ENCODE results near the gene SELENOK.

The SELENOK gene

GRCh38 chr3:53883008-53883407, 8.7 kb downstream of the SELENOK start:
- no peak for DNase-seq (ENCODE audit: low read depth)

DNA sequence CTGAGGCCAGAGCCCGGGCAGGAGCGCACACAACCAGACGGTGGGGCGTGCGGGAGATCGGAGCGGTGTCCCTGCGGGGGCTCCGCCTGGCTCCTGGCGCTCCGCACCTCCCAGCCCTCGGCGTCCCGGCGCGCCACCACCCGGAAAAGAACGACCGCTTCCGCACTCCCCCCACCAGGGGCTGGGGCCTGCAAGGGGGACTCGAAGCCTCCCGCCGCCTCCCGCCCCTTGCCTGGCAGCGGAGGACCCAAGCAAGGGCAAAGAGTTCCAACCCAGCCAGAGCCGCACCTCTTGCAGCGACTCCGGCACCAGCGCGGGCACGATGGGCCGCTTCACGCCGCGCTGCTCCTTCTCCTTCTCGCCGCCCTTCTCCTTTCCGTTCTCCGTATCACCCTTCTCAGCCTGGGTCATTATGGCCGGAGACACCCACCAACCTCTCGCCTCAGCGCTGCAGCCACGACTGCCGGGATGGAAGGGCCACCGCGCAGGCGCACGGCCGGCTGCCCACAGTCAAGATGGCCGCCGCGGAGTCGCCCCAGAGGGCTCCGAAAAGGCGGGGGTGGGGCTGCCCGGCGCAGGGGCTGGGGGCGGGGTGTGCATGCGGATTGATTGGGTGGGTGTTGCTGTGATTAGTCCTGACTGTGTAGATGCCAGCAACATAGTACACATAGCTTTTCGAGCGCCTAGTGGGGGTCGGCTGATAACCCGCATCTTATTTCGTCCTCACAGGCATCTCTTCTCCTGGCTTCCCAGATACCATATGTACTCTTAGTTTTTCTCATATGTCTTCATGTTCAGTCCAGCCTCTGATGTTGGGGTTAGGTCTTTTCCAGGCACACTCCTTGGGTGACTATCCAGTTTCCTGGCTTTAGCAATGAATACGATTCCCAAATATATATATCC, 9.7 kb downstream of the SELENOK start, which contains the start of gene ACTR8:
Gene ACTR8 (minus strand): TSS at position 462 of the 903 bp plus-strand sequence. CDS start 51 bp downstream, at position 411.
- DNase-seq (ENCODE audit: low read depth), result peak; percentile 64

DNA sequence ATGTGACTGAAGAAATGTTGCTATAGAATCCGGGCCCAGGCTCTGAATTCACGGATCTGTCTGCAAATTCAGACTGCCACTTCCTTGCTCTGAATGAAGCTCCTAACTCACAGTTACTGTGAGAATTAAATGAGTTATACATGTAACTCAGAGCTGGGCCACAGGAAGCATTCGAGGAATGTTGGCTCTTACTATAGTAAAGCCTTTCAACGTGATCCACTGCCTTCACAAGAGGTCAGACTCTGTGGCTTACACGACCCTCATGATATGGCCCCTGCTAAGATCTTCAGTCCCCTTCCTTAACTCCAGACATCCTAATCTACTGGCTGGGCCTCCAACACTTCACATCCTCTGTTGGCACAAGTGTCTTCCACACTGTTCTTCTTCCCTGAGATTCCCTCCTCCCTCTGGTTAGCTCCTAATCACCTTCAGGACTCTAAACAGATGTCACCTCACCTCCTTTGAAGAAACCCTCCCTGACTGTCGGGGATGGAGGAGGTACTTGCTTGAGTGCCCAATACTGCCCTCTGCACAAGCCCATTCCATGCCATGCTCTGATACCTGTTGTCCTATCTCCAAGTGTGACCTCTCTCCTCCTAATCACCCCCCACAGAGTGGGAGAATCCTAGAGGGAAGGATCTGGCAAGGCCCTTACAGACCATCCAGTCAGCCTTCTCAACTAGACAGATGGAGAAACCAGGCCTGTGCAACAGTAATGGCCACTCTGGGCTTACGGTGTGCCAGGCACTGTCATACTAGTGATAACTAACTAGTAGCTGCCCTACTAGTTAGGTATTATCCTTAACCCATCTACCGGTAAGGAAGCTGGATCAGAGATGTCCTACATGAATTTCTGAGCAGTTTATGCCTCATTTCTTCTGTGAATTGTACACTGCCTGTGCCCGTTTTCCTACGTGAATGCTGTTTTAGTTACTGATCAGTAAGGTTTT, 11.0 kb downstream of the SELENOK start:
- no peak for DNase-seq (ENCODE audit: low read depth)

DNA sequence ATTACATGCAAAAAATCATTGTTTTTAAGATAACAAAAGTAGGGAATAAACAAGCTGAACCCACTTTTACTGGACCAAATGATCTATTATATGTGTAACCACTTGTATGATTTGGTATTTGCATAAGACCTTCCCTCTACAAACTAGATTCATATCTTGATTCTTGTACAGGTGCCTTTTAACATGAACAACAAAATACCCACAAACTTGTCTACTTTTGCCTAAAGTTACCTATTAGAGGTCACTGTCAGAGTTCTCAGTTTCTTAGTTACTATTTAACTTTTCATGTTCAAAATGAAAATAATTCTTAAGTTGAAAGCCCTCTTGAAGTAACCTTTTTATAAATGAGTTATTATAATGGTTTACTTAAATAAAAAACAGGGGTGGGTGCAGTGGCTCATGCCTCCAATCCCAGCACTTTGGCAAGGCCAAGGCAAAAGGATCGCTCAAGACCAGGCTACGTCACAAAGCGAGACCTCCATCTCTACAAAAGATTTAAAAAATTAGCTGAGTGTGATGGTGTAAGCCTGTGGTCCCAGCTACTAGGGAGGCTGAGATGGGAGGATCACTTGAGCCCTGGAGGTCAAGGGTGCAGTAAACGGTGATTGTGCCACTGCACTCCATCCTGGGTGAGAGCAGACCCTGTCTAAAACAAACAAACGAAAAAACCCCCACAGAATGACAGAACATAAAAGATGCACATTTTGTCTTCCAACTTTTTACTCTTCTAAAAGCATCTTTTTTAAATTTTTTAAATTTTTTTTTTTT, 25.7 kb downstream of the SELENOK start:
- no peak for DNase-seq (ENCODE audit: low read depth)

GRCh38 chr3:53863145-53863544, 28.5 kb downstream of the SELENOK start:
- no peak for DNase-seq (ENCODE audit: low read depth)

DNA sequence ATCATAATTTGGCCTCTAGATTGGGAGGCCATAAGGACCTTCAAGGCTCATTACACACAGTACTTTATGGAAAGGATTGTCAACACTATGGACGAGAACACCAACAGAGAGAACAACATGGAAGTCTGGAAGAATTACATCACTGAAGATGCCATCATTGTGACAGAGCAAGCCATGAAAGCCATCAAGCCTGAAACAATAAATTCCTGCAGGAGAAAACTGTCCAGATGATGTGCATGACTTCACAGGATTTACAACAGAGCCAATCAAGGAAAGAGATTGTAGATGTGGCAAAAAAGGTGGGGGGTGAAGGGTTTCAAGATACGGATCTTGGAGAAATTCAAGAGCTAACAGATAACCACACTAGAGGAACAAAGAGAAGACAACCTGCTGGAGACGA, 29.4 kb downstream of the SELENOK start:
- DNase-seq (ENCODE audit: low read depth), result no peak

- no peak for DNase-seq (ENCODE audit: low read depth)
Measured at GRCh38 chr3:53860196-53860595, 31.5 kb downstream of the SELENOK start.

- DNase-seq (ENCODE audit: low read depth), result no peak
Measured at GRCh38 chr3:53859178-53859577, 32.5 kb downstream of the SELENOK start.

GRCh38 chr3:53858096-53858741, 33.4 kb downstream of the SELENOK start:
- no peak for DNase-seq (ENCODE audit: low read depth)

- no peak for DNase-seq (ENCODE audit: low read depth)
Measured at GRCh38 chr3:53856964-53857363, 34.7 kb downstream of the SELENOK start.

DNA sequence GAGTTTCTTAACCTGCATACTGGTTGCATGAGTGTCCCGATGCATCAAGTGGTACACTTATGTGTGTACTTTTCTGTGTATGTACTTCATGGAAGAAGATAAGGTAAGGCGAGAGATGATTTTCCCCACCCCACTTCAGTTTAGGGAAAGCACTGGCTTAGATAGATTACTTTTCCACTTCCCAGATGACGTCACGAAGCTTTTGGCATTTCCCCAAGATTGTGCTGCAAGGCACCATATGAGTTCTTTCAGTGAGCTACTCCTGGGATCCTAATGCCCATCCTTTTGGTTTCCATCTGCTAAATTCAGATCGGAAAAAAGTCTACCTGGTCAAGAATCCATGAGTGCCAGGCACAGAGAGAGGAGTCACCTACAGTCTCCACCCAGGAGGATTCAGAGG, 40.8 kb downstream of the SELENOK start:
- DNase-seq (ENCODE audit: low read depth), result no peak

- no peak for DNase-seq (ENCODE audit: low read depth)
Measured at GRCh38 chr3:53849916-53850315, 41.7 kb downstream of the SELENOK start.

DNA sequence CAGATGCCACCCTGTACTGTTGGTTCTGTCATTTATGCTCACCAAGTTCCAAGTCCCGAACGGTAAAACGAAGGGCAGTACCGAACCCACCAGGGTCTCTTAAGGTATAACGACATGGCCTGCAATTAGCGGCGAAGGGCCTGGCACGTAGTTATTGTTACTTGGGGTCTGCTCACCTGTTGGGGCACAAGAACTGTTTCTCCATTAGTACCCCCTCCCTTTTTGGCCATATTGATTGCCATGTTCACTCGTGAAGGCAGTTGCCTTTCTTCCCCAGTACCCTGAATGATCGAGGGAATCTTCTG, 44.9 kb downstream of the SELENOK start:
- DNase-seq (ENCODE audit: low read depth), result no peak

DNA sequence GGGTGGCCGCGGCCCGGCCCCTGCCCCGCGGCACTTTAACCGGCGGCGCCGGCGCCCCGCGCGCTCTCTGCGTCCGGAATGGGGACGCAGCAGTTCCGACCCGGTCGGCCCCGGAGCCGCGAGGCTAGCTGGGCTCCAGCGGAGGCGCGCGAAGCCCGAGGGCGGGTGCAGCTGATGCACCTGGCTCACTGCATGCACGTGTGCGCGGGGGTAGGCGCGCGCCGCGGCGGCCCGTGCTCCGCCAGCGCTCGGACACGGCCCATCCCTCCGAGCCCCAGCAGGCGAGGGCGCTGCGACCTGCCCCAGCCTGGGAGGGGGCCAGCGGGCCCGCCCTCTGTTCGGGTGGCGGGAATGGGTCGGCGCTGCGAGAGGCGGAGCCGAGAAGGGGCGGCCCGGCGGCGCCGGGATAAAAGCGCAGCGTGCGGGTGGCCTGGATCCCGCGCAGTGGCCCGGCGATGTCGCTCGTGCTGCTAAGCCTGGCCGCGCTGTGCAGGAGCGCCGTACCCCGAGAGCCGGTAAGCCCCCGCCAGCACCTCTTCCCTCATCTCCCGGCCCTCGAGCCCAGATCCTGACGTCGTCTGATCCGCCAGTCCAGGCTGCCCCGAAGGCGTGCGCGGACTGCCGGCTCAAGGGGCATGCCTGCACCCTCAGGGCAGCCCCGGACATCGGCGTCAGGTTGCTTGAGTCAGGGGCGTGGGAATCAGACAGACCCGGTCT, 45.4 kb downstream of the SELENOK start, which contains the start of the genes CHDH and IL17RB:
Gene CHDH (minus strand): TSS at position 286 of the 717 bp plus-strand sequence. CDS start 22,411 bp downstream, outside the sequence.
Gene IL17RB (plus strand): TSS at position 435 of the 717 bp plus-strand sequence. CDS start 21 bp downstream, at position 456.
- DNase-seq (ENCODE audit: low read depth), result no peak

- no peak for DNase-seq (ENCODE audit: low read depth)
Measured at GRCh38 chr3:53845881-53846133, 45.9 kb downstream of the SELENOK start.

DNA sequence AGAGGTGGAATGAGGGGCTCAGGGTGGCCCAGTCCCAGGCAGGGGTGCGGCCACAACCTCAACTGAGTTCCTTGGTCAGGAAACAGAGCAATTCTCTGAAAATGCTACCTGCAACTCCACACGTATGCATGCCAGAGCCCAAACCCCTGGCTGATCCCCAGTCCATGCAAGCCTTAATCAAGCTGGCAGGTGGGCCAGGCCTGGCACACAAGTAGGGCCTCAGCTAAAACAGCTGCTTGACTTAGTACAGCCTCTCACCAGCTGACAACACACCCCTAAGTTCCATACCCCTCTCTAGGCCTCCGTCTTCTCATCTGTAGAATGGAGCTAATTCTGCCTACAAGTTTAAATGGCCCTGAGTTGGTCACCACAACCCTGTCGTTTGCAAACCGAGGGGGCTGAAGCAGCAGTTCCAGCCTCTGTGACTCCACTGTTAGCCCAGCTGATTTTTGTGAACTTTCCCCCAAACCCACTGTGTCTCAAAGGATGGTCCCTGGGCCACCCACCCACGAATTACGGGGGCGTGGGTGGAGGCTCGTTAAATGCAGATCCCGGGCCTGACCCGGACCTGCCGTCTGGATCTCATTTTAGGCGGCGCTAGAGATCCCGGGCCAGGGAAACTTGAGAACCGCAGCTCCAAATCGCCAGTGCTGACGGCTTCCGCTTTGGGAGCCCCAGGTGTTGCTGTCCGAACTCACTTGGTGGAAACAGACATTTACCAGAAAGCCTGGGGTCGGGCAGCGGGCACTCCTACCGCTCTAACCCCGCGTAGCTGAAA, 46.4 kb downstream of the SELENOK start:
- DNase-seq (ENCODE audit: low read depth), result no peak

DNA sequence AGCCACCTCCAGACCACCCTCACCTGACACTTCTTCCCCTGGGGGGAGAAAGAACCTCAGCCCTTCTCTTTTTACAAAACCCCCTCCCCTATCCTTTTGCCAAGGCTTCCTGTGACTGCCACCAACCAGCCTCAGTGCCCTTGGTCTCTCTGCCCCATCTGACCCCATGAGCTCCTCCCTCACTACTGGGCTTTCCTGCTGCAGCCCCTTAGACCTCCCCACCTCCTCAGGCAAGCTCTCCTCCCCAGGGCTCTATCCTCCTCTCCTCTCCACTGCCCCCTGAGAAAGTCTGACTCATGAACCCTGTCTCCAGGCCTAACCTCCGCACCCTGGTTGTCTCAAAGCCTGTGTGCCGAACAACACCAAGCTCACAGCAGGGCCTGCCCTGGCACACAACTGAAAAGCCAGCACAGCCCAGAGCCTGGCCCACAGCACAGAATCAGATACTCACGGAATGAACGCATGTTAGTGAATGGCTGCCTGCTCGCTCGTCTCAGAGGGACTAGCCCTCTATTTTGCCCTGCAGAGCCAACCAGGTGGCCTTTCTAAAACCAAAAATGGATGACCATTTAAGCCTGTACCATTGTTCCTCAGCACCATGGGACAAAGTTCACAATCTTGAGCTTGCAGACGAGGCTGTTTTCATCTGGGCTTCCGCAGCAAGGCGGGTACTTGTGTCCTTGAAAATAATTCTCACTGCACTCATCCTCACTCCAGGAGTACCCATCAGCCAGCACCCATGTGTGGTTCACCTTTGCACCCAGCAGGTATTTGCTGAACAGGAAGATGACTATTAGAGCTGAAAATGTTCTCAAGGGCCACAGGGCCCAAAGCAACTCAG, 47.2 kb downstream of the SELENOK start:
- DNase-seq (ENCODE audit: low read depth), result no peak

DNA sequence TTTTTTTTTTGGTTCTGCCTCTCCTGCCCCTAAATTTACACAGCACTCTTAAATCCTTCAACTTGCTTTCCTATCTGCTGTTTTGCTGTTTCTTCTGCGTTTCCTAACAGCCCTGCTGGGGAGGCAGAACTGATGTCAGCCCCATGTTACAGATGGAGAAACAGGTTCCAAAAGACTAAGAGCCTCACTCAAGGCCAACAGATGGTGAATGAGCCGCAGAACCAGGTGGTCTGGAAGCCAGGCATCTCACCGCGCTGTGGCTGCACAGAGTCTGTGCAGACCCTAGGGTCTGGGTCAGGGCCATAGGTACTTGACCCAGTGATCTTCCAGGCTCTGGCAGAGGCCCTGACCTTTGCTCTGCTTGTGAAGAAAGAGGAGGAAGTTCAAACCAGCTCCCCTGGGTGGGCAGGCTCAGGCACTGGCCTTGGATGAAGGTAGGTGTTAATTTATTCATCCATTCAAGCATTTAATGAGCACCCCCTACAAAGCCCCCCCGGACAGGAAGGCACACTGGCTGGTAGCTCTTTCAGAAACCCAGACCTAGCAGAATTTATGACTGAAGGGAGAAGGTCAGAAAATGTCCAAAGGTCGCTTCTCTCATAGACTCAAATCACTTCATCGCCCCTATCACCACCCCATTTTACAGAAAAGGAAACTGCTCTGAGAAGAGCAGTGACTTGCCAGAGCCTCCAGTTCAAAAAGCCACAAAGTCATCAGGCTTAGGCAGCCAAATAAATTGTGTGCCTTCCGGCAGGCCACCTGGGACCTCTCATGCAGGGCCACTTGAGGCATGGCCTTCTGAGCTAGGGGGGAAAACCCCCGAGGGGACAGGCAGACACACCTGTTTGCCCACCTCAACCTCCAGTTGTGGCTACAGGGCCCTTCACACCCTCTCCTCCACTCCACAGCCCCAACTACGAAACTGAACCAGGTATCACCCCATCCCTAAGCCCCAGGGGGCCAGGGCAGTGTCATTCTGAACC, 48.2 kb downstream of the SELENOK start:
- no peak for DNase-seq (ENCODE audit: low read depth)
